IMR-90 (cell line): ENCODE measurements around the gene CNNM1. TPM values are rescaled to one million over a fixed set of nuclear protein-coding genes. Genes with fewer than 3 reads are reported as not detected.

Experiments
- ATAC-seq: fragments of 200-7000 bp; cut with Tn5 transposase; 2 replicates; pipeline ENCODE4 v1.9.1; 2020; ENCODE audit warnings: low read depth, mild to moderate bottlenecking, moderate library complexity
- BruUV-seq: library from RNA; stranded (reverse); fragments of 400-500 nt; replicated peaks from 2 replicates; lab custom pipeline; 2021; lab: Mats Ljungman, UMichigan
- CTCF ChIA-PET: fragments of 300-600 bp; formaldehyde crosslinking; extraction: SDS; loops from one replicate; lab custom pipeline; 2021; ENCODE audit warnings: antibody characterized with exemption; lab: Yijun Ruan, JAX
- POLR2A ChIA-PET: fragments of 300-600 bp; sonication (Branson Sonifier 250); formaldehyde crosslinking; loops from one replicate; lab custom pipeline; 2022; ENCODE audit warnings: antibody characterized with exemption; ENCODE audit not compliant: unreplicated experiment; lab: Charles Lee
- DNase-seq: peaks from one replicate; pipeline ENCODE4 v3.0.0; 2013
- H2AFZ ChIP-seq: replicated peaks from 2 replicates; pipeline ENCODE3; 2013; ENCODE audit warnings: low read length, mild to moderate bottlenecking; ENCODE audit not compliant: poor library complexity
- H2AK5ac ChIP-seq: 2 replicates; pipeline ENCODE4 v1.6.1; 2013; ENCODE audit warnings: low read depth, low read length, inconsistent platforms
- H2AK9ac ChIP-seq: replicated peaks from 2 replicates; pipeline ENCODE3; 2013; ENCODE audit warnings: mild to moderate bottlenecking, low read depth, low read length, moderate library complexity; ENCODE audit not compliant: poor library complexity
- H2BK120ac ChIP-seq: 2 replicates; pipeline ENCODE4 v1.6.1; 2013; ENCODE audit warnings: low read depth, low read length, inconsistent platforms
- H2BK15ac ChIP-seq: 3 replicates; pipeline ENCODE4 v1.6.1; 2013; ENCODE audit warnings: low read depth, low read length, inconsistent platforms
- H2BK20ac ChIP-seq: 2 replicates; pipeline ENCODE4 v1.6.1; 2013; ENCODE audit warnings: low read depth, mild to moderate bottlenecking, inconsistent platforms, low read length, moderate library complexity
- H2BK5ac ChIP-seq: 2 replicates; pipeline ENCODE4 v1.6.1; 2013; ENCODE audit warnings: mild to moderate bottlenecking, low read depth, low read length, inconsistent platforms; ENCODE audit not compliant: poor library complexity, severe bottlenecking
- H3K14ac ChIP-seq: replicated peaks from 2 replicates; pipeline ENCODE4 v1.6.1; 2013; ENCODE audit warnings: low read depth, low read length, inconsistent platforms
- H3K18ac ChIP-seq: 2 replicates; pipeline ENCODE4 v1.6.1; 2013; ENCODE audit warnings: low read depth, low read length, control low read depth
- H3K23ac ChIP-seq: 2 replicates; pipeline ENCODE4 v1.6.1; 2013; ENCODE audit warnings: low read depth, low read length, inconsistent platforms
- H3K27ac ChIP-seq: 2 replicates; pipeline ENCODE4 v1.5.1; 2013; ENCODE audit warnings: mild to moderate bottlenecking, control low read depth, low read length; ENCODE audit not compliant: insufficient read depth
- H3K27me3 ChIP-seq: 2 replicates; pipeline ENCODE4 v1.6.1; 2013; ENCODE audit warnings: low read length; ENCODE audit not compliant: control insufficient read depth, insufficient read depth
- H3K36me3 ChIP-seq: 2 replicates; pipeline ENCODE4 v1.6.1; 2013; ENCODE audit warnings: low read length, mixed read lengths; ENCODE audit not compliant: control insufficient read depth, insufficient read depth
- H3K4ac ChIP-seq: 2 replicates; pipeline ENCODE4 v1.6.1; 2013; ENCODE audit warnings: low read depth, low read length, inconsistent platforms
- H3K4me1 ChIP-seq: 2 replicates; pipeline ENCODE4 v1.6.1; 2013; ENCODE audit warnings: low read length, mixed read lengths; ENCODE audit not compliant: control insufficient read depth, insufficient read depth
- H3K4me2 ChIP-seq: 2 replicates; pipeline ENCODE4 v1.6.1; 2013; ENCODE audit warnings: low read depth, mild to moderate bottlenecking, control low read depth, low read length, moderate library complexity
- H3K4me3 ChIP-seq: 2 replicates; pipeline ENCODE4 v1.5.1; 2013; ENCODE audit warnings: low read depth, mild to moderate bottlenecking, control low read depth, low read length, moderate library complexity; ENCODE audit not compliant: insufficient read depth
- H3K56ac ChIP-seq: 2 replicates; pipeline ENCODE4 v1.6.1; 2013; ENCODE audit warnings: low read length, inconsistent platforms; ENCODE audit not compliant: insufficient read depth; ENCODE audit errors: extremely low read depth
- H3K79me1 ChIP-seq, 2 experiments: 2 replicates each; pipeline ENCODE4 v1.6.1; 2013; ENCODE audit warnings: low read length in 2 of 2, inconsistent platforms in 1 of 2, low read depth in 1 of 2
- H3K9ac ChIP-seq: 2 replicates; pipeline ENCODE4 v1.6.1; 2013; ENCODE audit warnings: low read depth, low read length, control low read depth
- H3K9me1 ChIP-seq: 2 replicates; pipeline ENCODE4 v1.6.1; 2013; ENCODE audit warnings: low read length, inconsistent platforms; ENCODE audit not compliant: insufficient read depth
- H3K9me3 ChIP-seq: 2 replicates; pipeline ENCODE4 v1.6.1; 2013; ENCODE audit warnings: low read length; ENCODE audit not compliant: control insufficient read depth, insufficient read depth
- H4K20me1 ChIP-seq: 2 replicates; pipeline ENCODE4 v1.6.1; 2013; ENCODE audit warnings: low read length, inconsistent platforms; ENCODE audit not compliant: insufficient read depth
- H4K5ac ChIP-seq: 2 replicates; pipeline ENCODE4 v1.6.1; 2013; ENCODE audit warnings: mild to moderate bottlenecking, low read depth, low read length, control low read depth
- H4K8ac ChIP-seq, 2 experiments: 2 replicates each; pipeline ENCODE4 v1.6.1; 2013; ENCODE audit warnings: low read depth in 2 of 2, low read length in 2 of 2, control low read depth in 1 of 2, inconsistent platforms in 1 of 2
- H4K91ac ChIP-seq: 2 replicates; pipeline ENCODE4 v1.6.1; 2013; ENCODE audit warnings: low read depth, low read length, inconsistent platforms; ENCODE audit not compliant: insufficient read depth
- BHLHE40 ChIP-seq: fragments of 150-350 bp; IDR thresholded peaks from 2 replicates; pipeline ENCODE4 v1.6.1; 2016; ENCODE audit warnings: mild to moderate bottlenecking, low read depth, low read length
- CEBPB ChIP-seq: IDR thresholded peaks from 2 replicates; pipeline ENCODE4 v1.6.1; 2012; ENCODE audit warnings: low read depth, low read length, improper control_type of control experiment
- CTCF ChIP-seq: conservative IDR thresholded peaks from 2 replicates; pipeline ENCODE4 v1.5.1; 2012; ENCODE audit warnings: mild to moderate bottlenecking, low read depth, low read length, improper control_type of control experiment
- ELK1 ChIP-seq: fragments of 150-350 bp; IDR thresholded peaks from 2 replicates; pipeline ENCODE4 v1.6.1; 2016; ENCODE audit warnings: low read depth, mild to moderate bottlenecking, low read length, moderate library complexity, borderline replicate concordance
- FOS ChIP-seq: fragments of 150-350 bp; IDR thresholded peaks from 2 replicates; pipeline ENCODE4 v1.6.1; 2016; ENCODE audit warnings: low read depth, low read length
- MAFK ChIP-seq: IDR thresholded peaks from 2 replicates; pipeline ENCODE4 v1.6.1; 2012; ENCODE audit warnings: low read depth, low read length, improper control_type of control experiment
- MAZ ChIP-seq: IDR thresholded peaks from 2 replicates; pipeline ENCODE4 v1.6.1; 2012; ENCODE audit warnings: low read depth, mild to moderate bottlenecking, low read length, improper control_type of control experiment, moderate library complexity, borderline replicate concordance
- MXI1 ChIP-seq: IDR thresholded peaks from 2 replicates; pipeline ENCODE4 v1.6.1; 2012; ENCODE audit warnings: low read depth, mild to moderate bottlenecking, low read length, moderate library complexity, borderline replicate concordance
- NFE2L2 ChIP-seq: fragments of 150-350 bp; IDR thresholded peaks from 2 replicates; pipeline ENCODE4 v1.6.1; 2016; ENCODE audit warnings: low read depth, mild to moderate bottlenecking, low read length
- POLR2A ChIP-seq: IDR thresholded peaks from 2 replicates; pipeline ENCODE4 v1.6.1; 2012; ENCODE audit warnings: mild to moderate bottlenecking, low read depth, low read length
- RAD21 ChIP-seq: IDR thresholded peaks from 2 replicates; pipeline ENCODE4 v1.6.1; 2012; ENCODE audit warnings: low read length, improper control_type of control experiment
- RCOR1 ChIP-seq: IDR thresholded peaks from 2 replicates; pipeline ENCODE4 v1.6.1; 2012; ENCODE audit warnings: mild to moderate bottlenecking, low read length, improper control_type of control experiment; ENCODE audit not compliant: insufficient replicate concordance
- RFX5 ChIP-seq: IDR thresholded peaks from 2 replicates; pipeline ENCODE4 v1.8.0; 2012; ENCODE audit warnings: low read depth, mild to moderate bottlenecking, low read length, moderate library complexity
- SMC3 ChIP-seq: fragments of 150-350 bp; IDR thresholded peaks from 2 replicates; pipeline ENCODE4 v1.6.1; 2016; ENCODE audit warnings: low read depth, mild to moderate bottlenecking, antibody characterized with exemption, low read length, moderate library complexity
- USF2 ChIP-seq: fragments of 150-350 bp; IDR thresholded peaks from 2 replicates; pipeline ENCODE4 v1.6.1; 2017; ENCODE audit warnings: mild to moderate bottlenecking, antibody characterized with exemption, low read length, low read depth
- WGBS, 2 experiments: methylation state at CpG; one replicate each; pipeline versions ENCODE4 v1.1.5 to v1.1.7; 2013; ENCODE audit warnings: missing lambda C conversion rate in 2 of 2; ENCODE audit not compliant: insufficient read length in 1 of 2; ENCODE audit errors: extremely low coverage in 2 of 2; 5-methylcytosine and 5-hydroxymethylcytosine counted together
- dilution Hi-C: fragments of 300-500 bp; cut with HindIII; formaldehyde crosslinking; loops from one replicate; pipeline ENCODE4 v1.14.3; 2018; ENCODE audit warnings: low sequenced_read_pairs; ENCODE audit not compliant: unreplicated experiment
- in situ Hi-C: fragments of 300-500 bp; cut with MboI; formaldehyde crosslinking; loops from 3 replicates; pipeline ENCODE4 v1.14.3; 2019; ENCODE audit warnings: low sequenced_read_pairs, inconsistent platforms, mixed read lengths
- intact Hi-C: fragments of 100-400 bp; cut with micrococcal nuclease; formaldehyde crosslinking; loops from 2 replicates; pipeline ENCODE4 v1.10.0; 2022
- polyA plus RNA-seq, 3 experiments: library from polyadenylated mRNA; depleted of rRNA; stranded (reverse); fragments of >200 nt; gene quantifications; 2 replicates each; pipeline ENCODE4 v1.2.3, GENCODE V29; 2012; ENCODE audit warnings: low replicate concordance in 1 of 3
- total RNA-seq: library from RNA; depleted of rRNA; stranded (reverse); fragments of >200 nt; gene quantifications from 2 replicates; pipeline ENCODE4 v1.2.3, GENCODE V29; 2012

CNNM1 gene
- total and polyA plus RNA-seq, 2 of the 4 experiments (the other 2 are of a cell fraction), result 0.18 to 0.39 TPM

- Histone ChIP-seq H3K9ac (no peak overlapping the region), H4K91ac (no peak overlapping the region), H3K9me3 (no peaks in the 10 kb centered on the region), H3K4ac (no peak overlapping the region), H3K27me3 (no peaks in the 10 kb centered on the region), H3K4me2 (no peak overlapping the region), H3K4me3 (no peak overlapping the region), H3K9me1 (no peaks in the 10 kb centered on the region; the same call in 1 of the 2 replicates), H2BK20ac (no peak overlapping the region), H2BK5ac (no peak overlapping the region), H3K14ac (no peak overlapping the region), H2AFZ (no peak overlapping the region), H3K36me3 (0 out of 2 replicates have a peak, but pooled peaks cover 1% of the 10 kb centered on the region), H4K20me1 (no peaks in the 10 kb centered on the region), H4K5ac (no peak overlapping the region), H2AK9ac (no peak overlapping the region), H3K56ac (no peak overlapping the region), H4K8ac (no peak overlapping the region), H3K23ac (no peak overlapping the region), H3K18ac (no peak overlapping the region), H3K79me1 (peaks cover 14 to 43% of the 10 kb centered on the region in 2 experiments), H2AK5ac (no peak overlapping the region), H2BK120ac (no peak overlapping the region), H3K27ac (no peak overlapping the region), H2BK15ac (no peak overlapping the region), H3K4me1 (peaks cover 2% of the 10 kb centered on the region; the same call in 1 of the 2 replicates)
- intact Hi-C loops, result loop anchor here (5.0 kb wide), 1 partner anchor 279 kb away; no protein-coding TSS in a partner anchor
- ATAC-seq, result no peak
- ChIA-PET POLR2A (no interaction called here), CTCF (no interaction called here)
- DNase-seq, result no peak
- TF ChIP-seq ELK1, result no peak
- TF ChIP-seq BHLHE40, result no peak
- TF ChIP-seq RCOR1, result no peak
- TF ChIP-seq RFX5, result no peak
- no peak for TF ChIP-seq SMC3
- no peak for TF ChIP-seq FOS
- no peak for TF ChIP-seq MAFK
- TF ChIP-seq CEBPB, result no peak
- no peak for TF ChIP-seq MAZ
- TF ChIP-seq CTCF, result no peak
- TF ChIP-seq POLR2A, result no peak
- TF ChIP-seq USF2, result no peak
- no peak for TF ChIP-seq RAD21
- TF ChIP-seq NFE2L2, result no peak
- no peak for TF ChIP-seq MXI1
- no CpG with 5 or more reads among the region's 6 CpGs for WGBS, 2 experiments
- BruUV-seq, result no TSS peak
- dilution Hi-C loops, result no loop called here
- in situ Hi-C loops, result loop anchor here (5.0 to 10.0 kb wide), 2 partner anchors 179 to 282 kb away; no protein-coding TSS in a partner anchor
Measured at GRCh38 chr10:99432881-99433280, 103.7 kb downstream of the CNNM1 start.
